GM23248 (cell line): ENCODE measurements around the gene RAB30.

Experiments
- EZH2 ChIP-seq: fragments of 200-600 bp; sonication (generic); IDR thresholded peaks from 2 replicates; pipeline ENCODE4 v1.6.1; 2018; ENCODE audit warnings: antibody characterized with exemption, mild to moderate bottlenecking; ENCODE audit not compliant: insufficient read depth, poor library complexity, severe bottlenecking
- EZH2phosphoT487 ChIP-seq: fragments of 200-600 bp; sonication (generic); IDR thresholded peaks from 2 replicates; pipeline ENCODE4 v1.6.1; 2018; ENCODE audit warnings: antibody characterized with exemption, moderate library complexity, mild to moderate bottlenecking, low read depth; ENCODE audit not compliant: insufficient read depth

DNA sequence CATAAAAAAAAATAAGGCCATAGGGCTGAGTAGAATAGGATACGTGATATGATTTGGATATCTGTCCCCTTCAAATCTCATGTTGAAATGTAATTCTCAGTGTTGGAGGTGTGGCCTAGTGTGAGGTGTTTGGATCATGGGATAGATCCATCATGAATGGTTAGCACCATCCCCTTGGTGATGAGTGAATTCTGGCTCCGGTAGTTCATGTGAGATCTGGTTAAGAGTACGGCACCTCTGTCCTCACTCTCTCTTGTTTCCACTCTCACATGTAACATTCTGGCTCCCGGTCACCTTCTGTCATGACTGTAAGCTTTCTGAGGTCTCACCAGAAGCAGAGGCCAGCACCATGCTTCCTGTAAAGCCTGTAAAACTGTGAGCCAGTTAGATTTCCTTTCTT, 45.5 kb downstream of the RAB30 start:
- no peak for TF ChIP-seq EZH2
- no peak for TF ChIP-seq EZH2phosphoT487
